Femur (tissue), 1 donor: ENCODE measurements around the gene IBSP.

Source experiments
- DNase-seq: peaks from one replicate; pipeline ENCODE4 v3.0.0-alpha.2; 2017

IBSP gene

GRCh38 chr4:87799301-87800113, at the start of gene IBSP:
TSS of gene IBSP (plus strand) at chr4:87799554. CDS start at chr4:87802362, 2,808 bp downstream.
- no peak for DNase-seq

GRCh38 chr4:87749883-87750282, 49.5 kb upstream of the IBSP start:
- DNase-seq, result no peak

- DNase-seq, result no peak
Measured at GRCh38 chr4:87758270-87758669, 41.1 kb upstream of the IBSP start.

GRCh38 chr4:87762311-87762710, 37.0 kb upstream of the IBSP start:
- no peak for DNase-seq

- no peak for DNase-seq
Measured at GRCh38 chr4:87781569-87781968, 17.8 kb upstream of the IBSP start.

GRCh38 chr4:87783781-87784180, 15.6 kb upstream of the IBSP start:
- DNase-seq, result no peak

- DNase-seq, result no peak
Measured at GRCh38 chr4:87785731-87786509, 13.4 kb upstream of the IBSP start.

- DNase-seq, result no peak
Measured at GRCh38 chr4:87802858-87803257, 3.5 kb downstream of the IBSP start.

GRCh38 chr4:87803421-87803820, 4.1 kb downstream of the IBSP start:
- DNase-seq, result no peak

GRCh38 chr4:87804871-87805270, 5.5 kb downstream of the IBSP start:
- DNase-seq, result no peak

- DNase-seq, result no peak
Measured at GRCh38 chr4:87805971-87806370, 6.6 kb downstream of the IBSP start.

- DNase-seq, result no peak
Measured at GRCh38 chr4:87806520-87806919, 7.2 kb downstream of the IBSP start.

- DNase-seq, result no peak
Measured at GRCh38 chr4:87807402-87807801, 8.0 kb downstream of the IBSP start.

GRCh38 chr4:87811977-87812376, 12.6 kb downstream of the IBSP start:
- no peak for DNase-seq

- no peak for DNase-seq
Measured at GRCh38 chr4:87819281-87819919, 20.0 kb downstream of the IBSP start.

- DNase-seq, result no peak
Measured at GRCh38 chr4:87823200-87823599, 23.8 kb downstream of the IBSP start.

GRCh38 chr4:87823724-87824123, 24.4 kb downstream of the IBSP start:
- DNase-seq, result no peak

- no peak for DNase-seq
Measured at GRCh38 chr4:87824352-87824751, 25.0 kb downstream of the IBSP start.

GRCh38 chr4:87832669-87833068, 33.3 kb downstream of the IBSP start, which contains the start of gene MEPE:
TSS of gene MEPE (plus strand) at chr4:87832969. CDS start at chr4:87834715, 1,746 bp downstream.
- no peak for DNase-seq

GRCh38 chr4:87834401-87834800, 35.0 kb downstream of the IBSP start:
- no peak for DNase-seq

- no peak for DNase-seq
Measured at GRCh38 chr4:87835197-87835596, 35.8 kb downstream of the IBSP start.

GRCh38 chr4:87835743-87836142, 36.4 kb downstream of the IBSP start:
- DNase-seq, result no peak

GRCh38 chr4:87838205-87838604, 38.9 kb downstream of the IBSP start:
- no peak for DNase-seq
